Endodermal cell (in vitro differentiated cells): ENCODE data around the gene PPP1R14D. TPM values are rescaled to one million over a fixed set of nuclear protein-coding genes. Genes with fewer than 3 reads are reported as not detected.

Experiments
- DNase-seq: peaks from one replicate; pipeline ENCODE4 v3.0.0-alpha.2; 2017
- H3K27ac ChIP-seq: 2 replicates; pipeline ENCODE4 v1.5.1; 2013; ENCODE audit warnings: mild to moderate bottlenecking, low read depth, low read length, moderate library complexity
- H3K27me3 ChIP-seq: 2 replicates; pipeline ENCODE4 v1.6.1; 2013; ENCODE audit warnings: mild to moderate bottlenecking, low read length, moderate library complexity; ENCODE audit not compliant: insufficient read depth, control insufficient read depth, poor library complexity, severe bottlenecking
- H3K36me3 ChIP-seq: 2 replicates; pipeline ENCODE4 v1.7.0; 2013; ENCODE audit warnings: mild to moderate bottlenecking, low read length, moderate library complexity; ENCODE audit not compliant: control insufficient read depth, insufficient read depth
- H3K4me1 ChIP-seq: one replicate; pipeline ENCODE4 v1.7.0; 2013; ENCODE audit warnings: low read length; ENCODE audit not compliant: control insufficient read depth, insufficient read depth
- H3K4me3 ChIP-seq: 2 replicates; pipeline ENCODE4 v1.5.1; 2013; ENCODE audit warnings: mild to moderate bottlenecking, low read length, moderate library complexity
- H3K9ac ChIP-seq: 2 replicates; pipeline ENCODE4 v1.6.1; 2013; ENCODE audit warnings: mild to moderate bottlenecking, low read length, moderate library complexity; ENCODE audit not compliant: poor library complexity, severe bottlenecking; ENCODE audit errors: extremely low read depth
- H3K9me3 ChIP-seq: 2 replicates; pipeline ENCODE4 v1.6.1; 2013; ENCODE audit warnings: mild to moderate bottlenecking, low read length, moderate library complexity; ENCODE audit not compliant: control insufficient read depth
- H3K27ac Mint-ChIP-seq: 2 replicates; pipeline ENCODE4 v1.8.0; 2020; ENCODE audit warnings: mixed read lengths
- H3K27me3 Mint-ChIP-seq: 2 replicates; pipeline ENCODE4 v1.8.0; 2021; ENCODE audit warnings: mild to moderate bottlenecking, mixed read lengths; ENCODE audit not compliant: insufficient read depth
- H3K36me3 Mint-ChIP-seq: 2 replicates; pipeline ENCODE4 v1.8.0; 2020; ENCODE audit warnings: low read depth, mixed read lengths
- H3K4me1 Mint-ChIP-seq: 2 replicates; pipeline ENCODE4 v1.8.0; 2020; ENCODE audit warnings: mixed read lengths
- H3K4me3 Mint-ChIP-seq: 2 replicates; pipeline ENCODE4 v1.8.0; 2020; ENCODE audit warnings: mild to moderate bottlenecking, moderate library complexity, mixed read lengths
- H3K9me3 Mint-ChIP-seq: 2 replicates; pipeline ENCODE4 v1.8.0; 2020; ENCODE audit warnings: mild to moderate bottlenecking, mixed read lengths
- CTCF ChIP-seq: fragments of 200-600 bp; sonication (generic); conservative IDR thresholded peaks from 2 replicates; pipeline ENCODE4 v1.5.0; 2021; ENCODE audit warnings: antibody characterized with exemption, mild to moderate bottlenecking
- WGBS, 2 experiments: methylation state at CpG; one replicate each; pipeline versions ENCODE4 v1.1.5 to v1.1.7; 2013; ENCODE audit warnings: missing lambda C conversion rate in 2 of 2, mixed read lengths in 1 of 2; ENCODE audit not compliant: insufficient coverage in 1 of 2, insufficient read length in 1 of 2; 5-methylcytosine and 5-hydroxymethylcytosine counted together
- total RNA-seq, 2 donors: library from RNA; stranded (reverse); fragmentation: NEBNext Ultra II Directional in 1 of 2; extraction: Animal tissue kit (Norgen Biotek cat#: 25700) in 1 of 2; gene quantifications; 2 replicates in 1 of 2; 3 replicates in 1 of 2; pipeline ENCODE4 v1.2.1, GENCODE V29; 2021

PPP1R14D gene
- total RNA-seq, 2 donors from 2014 or later, result not detected

- Histone ChIP-seq H3K4me1 (peaks cover 2% of the 10 kb centered on the region), H3K4me3 (no peak overlapping the region), H3K27me3 (no peaks in the 10 kb centered on the region), H3K9me3 (no peaks in the 10 kb centered on the region), H3K27ac (no peak overlapping the region), H3K36me3 (no peaks in the 10 kb centered on the region), H3K9ac (no peak overlapping the region)
- Mint-ChIP-seq H3K36me3 (peaks cover 4% of the 10 kb centered on the region), H3K27ac (no peak overlapping the region), H3K4me3 (no peak overlapping the region), H3K4me1 (peaks cover 5% of the 10 kb centered on the region), H3K9me3 (no peaks in the 10 kb centered on the region), H3K27me3 (no peaks in the 10 kb centered on the region)
- 60 to 83% methylated on average over 1 to 2 of the region's 2 CpGs for WGBS, 2 experiments
- no peak for TF ChIP-seq CTCF
- no peak for DNase-seq
Observed at GRCh38 chr15:40830884-40831283, 2.4 kb upstream of the PPP1R14D start.

GRCh38 chr15:40829115-40829514 lies 607 bp upstream of the PPP1R14D start:
- H3K27ac Mint-ChIP-seq, result no peak overlapping the region

GRCh38 chr15:40826423-40827075 lies 2.0 kb downstream of the PPP1R14D start:
- H3K9me3 Mint-ChIP-seq, result no peaks in the 10 kb centered on the region
- H3K4me3 Mint-ChIP-seq, result no peak overlapping the region
- Histone ChIP-seq H3K9me3 (no peaks in the 10 kb centered on the region), H3K4me1 (peaks cover 3% of the 10 kb centered on the region), H3K27ac (no peak overlapping the region), H3K27me3 (no peaks in the 10 kb centered on the region), H3K9ac (no peak overlapping the region), H3K36me3 (no peaks in the 10 kb centered on the region), H3K4me3 (no peak overlapping the region)
- 86 to 93% methylated on average over 3 to 4 of the region's 4 CpGs for WGBS, 2 experiments
- DNase-seq, result no peak
- H3K27ac Mint-ChIP-seq, result no peak overlapping the region
- H3K27me3 Mint-ChIP-seq, result no peaks in the 10 kb centered on the region
- peaks cover 2% of the 10 kb centered on the region for H3K4me1 Mint-ChIP-seq
- H3K36me3 Mint-ChIP-seq, result no peaks in the 10 kb centered on the region
- TF ChIP-seq CTCF, result no peak

More at GRCh38 chr15:40829115-40829514, 607 bp upstream of the PPP1R14D start:
- 94 to 95% methylated on average over 7 of the region's 7 CpGs for WGBS, 2 experiments
- Histone ChIP-seq H3K36me3 (no peaks in the 10 kb centered on the region), H3K4me3 (no peak overlapping the region), H3K27ac (no peak overlapping the region), H3K9me3 (no peaks in the 10 kb centered on the region), H3K27me3 (no peaks in the 10 kb centered on the region), H3K9ac (no peak overlapping the region), H3K4me1 (peaks cover 3% of the 10 kb centered on the region)
- Mint-ChIP-seq H3K4me1 (peaks cover 5% of the 10 kb centered on the region), H3K4me3 (no peak overlapping the region), H3K36me3 (peaks cover 4% of the 10 kb centered on the region), H3K9me3 (no peaks in the 10 kb centered on the region), H3K27me3 (no peaks in the 10 kb centered on the region)
- no peak for TF ChIP-seq CTCF
- no peak for DNase-seq
